GM19467 (cell line): ENCODE results near the gene WDR4.
"Not testable (repeated sequence)": the region's sequence is repeated elsewhere in the genome, so short reads cannot be mapped to it uniquely, and the experiment has no call there.

ENCODE experiments used
- ATAC-seq: cut with Tn5 transposase; IDR thresholded peaks from one replicate; pipeline ENCODE4 v1.9.1; 2021; ENCODE audit warnings: mild to moderate bottlenecking, moderate library complexity; ENCODE audit not compliant: unreplicated experiment

WDR4 gene

GRCh38 chr21:42878993-42879787, at the start of gene WDR4:
Gene WDR4, minus strand, starts transcription at chr21:42879539. Its CDS starts 44 bp downstream, at chr21:42879495.
- peak; percentile 82 for ATAC-seq

GRCh38 chr21:42927474-42928200, 48.3 kb upstream of the WDR4 start:
- not testable (repeated sequence) for ATAC-seq

GRCh38 chr21:42925114-42925926, 46.0 kb upstream of the WDR4 start, which contains the start of gene ERVH48-1:
Gene ERVH48-1, minus strand, starts transcription at chr21:42925630. Its CDS starts 6,624 bp downstream, at chr21:42919006.
- no peak for ATAC-seq

GRCh38 chr21:42924433-42924751, 45.1 kb upstream of the WDR4 start:
- no peak for ATAC-seq

- ATAC-seq: peak; percentile 73
These were observed 44.5 kb upstream of the WDR4 start for GRCh38 chr21:42923553-42924432.

- no peak for ATAC-seq
These were observed 43.6 kb upstream of the WDR4 start for GRCh38 chr21:42922918-42923317.

GRCh38 chr21:42921927-42922326, 42.6 kb upstream of the WDR4 start:
- no peak for ATAC-seq

- ATAC-seq: no peak
These were observed 39.0 kb upstream of the WDR4 start for GRCh38 chr21:42918291-42918690.

- ATAC-seq: no peak
These were observed 34.1 kb upstream of the WDR4 start for GRCh38 chr21:42913476-42913875.

GRCh38 chr21:42911920-42912319, 32.6 kb upstream of the WDR4 start:
- ATAC-seq: not testable (repeated sequence)

GRCh38 chr21:42908484-42908883, 29.1 kb upstream of the WDR4 start:
- not testable (repeated sequence) for ATAC-seq

GRCh38 chr21:42906233-42906632, 26.9 kb upstream of the WDR4 start:
- no peak for ATAC-seq

GRCh38 chr21:42905195-42905594, 25.9 kb upstream of the WDR4 start:
- ATAC-seq: no peak

GRCh38 chr21:42903817-42904216, 24.5 kb upstream of the WDR4 start:
- no peak for ATAC-seq

- no peak for ATAC-seq
These were observed 21.1 kb upstream of the WDR4 start for GRCh38 chr21:42900446-42900845.

GRCh38 chr21:42892931-42893755, 13.8 kb upstream of the WDR4 start, which contains the start of gene NDUFV3:
Gene NDUFV3, plus strand, starts transcription at chr21:42893309. Its CDS starts 25 bp downstream, at chr21:42893334.
- ATAC-seq: peak; percentile 88

- no peak for ATAC-seq
These were observed 13.2 kb upstream of the WDR4 start for GRCh38 chr21:42892582-42892930.

GRCh38 chr21:42887326-42887725, 8.0 kb upstream of the WDR4 start:
- ATAC-seq: no peak

GRCh38 chr21:42883921-42884320, 4.6 kb upstream of the WDR4 start:
- ATAC-seq: no peak
